Retinal pigment epithelial cell (primary cell): Measurements from ENCODE around the gene RAB3IL1.
A peak's percentile ranks its signal among the peaks of the same experiment; 100 is the strongest.

Experiments
- DNase-seq: peaks from one replicate; pipeline ENCODE4 v3.0.0-alpha.2; 2010; ENCODE audit warnings: low read depth
- H3K4me3 ChIP-seq: 2 replicates; pipeline ENCODE4 v1.5.1; 2011; ENCODE audit warnings: mild to moderate bottlenecking, low read length, control low read depth, moderate library complexity
- TF ChIP-seq, protein P1 (sequence below): conservative IDR thresholded peaks from 2 replicates; pipeline ENCODE4 v1.5.1; 2011; ENCODE audit warnings: low read depth, low read length, control low read depth, inconsistent platforms

Gene RAB3IL1

DNA sequence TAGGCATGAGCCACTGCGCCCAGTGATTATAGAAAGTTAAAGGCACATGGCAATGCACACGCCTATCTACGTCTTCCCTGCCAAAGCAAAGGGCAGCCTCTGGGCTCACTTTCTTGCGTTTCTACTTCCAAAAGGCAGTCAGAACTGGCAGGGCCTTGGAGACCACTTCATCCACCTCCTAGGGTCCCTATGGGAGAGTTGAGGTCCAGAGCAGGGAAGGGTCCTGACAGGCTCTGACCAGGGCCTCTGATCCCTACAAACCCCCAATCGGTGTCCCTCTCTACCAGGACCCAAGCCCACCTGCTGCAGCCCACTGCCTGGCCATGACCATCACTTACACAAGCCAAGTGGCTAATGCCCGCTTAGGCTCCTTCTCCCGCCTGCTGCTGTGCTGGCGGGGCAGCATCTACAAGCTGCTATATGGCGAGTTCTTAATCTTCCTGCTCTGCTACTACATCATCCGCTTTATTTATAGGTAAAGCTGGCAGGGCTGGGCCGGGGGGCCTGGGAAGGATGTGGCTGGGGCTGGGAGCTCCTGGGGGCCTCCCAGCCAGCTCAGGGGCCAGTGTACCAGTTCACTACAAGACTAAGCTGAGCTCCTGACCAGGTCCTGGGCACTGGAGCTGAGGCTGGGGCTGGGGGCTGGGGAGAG, 34.2 kb upstream of the RAB3IL1 start:
- TF ChIP-seq, protein P1, sequence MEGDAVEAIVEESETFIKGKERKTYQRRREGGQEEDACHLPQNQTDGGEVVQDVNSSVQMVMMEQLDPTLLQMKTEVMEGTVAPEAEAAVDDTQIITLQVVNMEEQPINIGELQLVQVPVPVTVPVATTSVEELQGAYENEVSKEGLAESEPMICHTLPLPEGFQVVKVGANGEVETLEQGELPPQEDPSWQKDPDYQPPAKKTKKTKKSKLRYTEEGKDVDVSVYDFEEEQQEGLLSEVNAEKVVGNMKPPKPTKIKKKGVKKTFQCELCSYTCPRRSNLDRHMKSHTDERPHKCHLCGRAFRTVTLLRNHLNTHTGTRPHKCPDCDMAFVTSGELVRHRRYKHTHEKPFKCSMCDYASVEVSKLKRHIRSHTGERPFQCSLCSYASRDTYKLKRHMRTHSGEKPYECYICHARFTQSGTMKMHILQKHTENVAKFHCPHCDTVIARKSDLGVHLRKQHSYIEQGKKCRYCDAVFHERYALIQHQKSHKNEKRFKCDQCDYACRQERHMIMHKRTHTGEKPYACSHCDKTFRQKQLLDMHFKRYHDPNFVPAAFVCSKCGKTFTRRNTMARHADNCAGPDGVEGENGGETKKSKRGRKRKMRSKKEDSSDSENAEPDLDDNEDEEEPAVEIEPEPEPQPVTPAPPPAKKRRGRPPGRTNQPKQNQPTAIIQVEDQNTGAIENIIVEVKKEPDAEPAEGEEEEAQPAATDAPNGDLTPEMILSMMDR = no peak
- no peak for DNase-seq
- H3K4me3 ChIP-seq = no peak overlapping the region

DNA sequence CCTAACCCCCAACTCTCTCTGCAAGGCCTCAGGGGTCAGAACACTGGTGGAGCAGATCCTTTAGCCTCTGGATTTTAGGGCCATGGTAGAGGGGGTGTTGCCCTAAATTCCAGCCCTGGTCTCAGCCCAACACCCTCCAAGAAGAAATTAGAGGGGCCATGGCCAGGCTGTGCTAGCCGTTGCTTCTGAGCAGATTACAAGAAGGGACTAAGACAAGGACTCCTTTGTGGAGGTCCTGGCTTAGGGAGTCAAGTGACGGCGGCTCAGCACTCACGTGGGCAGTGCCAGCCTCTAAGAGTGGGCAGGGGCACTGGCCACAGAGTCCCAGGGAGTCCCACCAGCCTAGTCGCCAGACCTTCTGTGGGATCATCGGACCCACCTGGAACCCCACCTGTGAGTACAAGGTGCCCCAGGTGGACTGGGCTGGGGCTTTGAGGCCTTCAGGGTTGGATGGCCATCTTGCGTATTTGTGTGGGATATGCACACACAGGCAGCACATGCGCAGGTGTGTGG, 32.7 kb upstream of the RAB3IL1 start, which contains the start of gene BEST1:
TSS of gene BEST1 (plus strand) at position 317 of the 513 bp plus-strand sequence. CDS start 1,456 bp downstream, outside the sequence.
- TF ChIP-seq, protein P1 = no peak
- DNase-seq = no peak
- H3K4me3 ChIP-seq = peak within 1 kb of the TSS; percentile 17

DNA sequence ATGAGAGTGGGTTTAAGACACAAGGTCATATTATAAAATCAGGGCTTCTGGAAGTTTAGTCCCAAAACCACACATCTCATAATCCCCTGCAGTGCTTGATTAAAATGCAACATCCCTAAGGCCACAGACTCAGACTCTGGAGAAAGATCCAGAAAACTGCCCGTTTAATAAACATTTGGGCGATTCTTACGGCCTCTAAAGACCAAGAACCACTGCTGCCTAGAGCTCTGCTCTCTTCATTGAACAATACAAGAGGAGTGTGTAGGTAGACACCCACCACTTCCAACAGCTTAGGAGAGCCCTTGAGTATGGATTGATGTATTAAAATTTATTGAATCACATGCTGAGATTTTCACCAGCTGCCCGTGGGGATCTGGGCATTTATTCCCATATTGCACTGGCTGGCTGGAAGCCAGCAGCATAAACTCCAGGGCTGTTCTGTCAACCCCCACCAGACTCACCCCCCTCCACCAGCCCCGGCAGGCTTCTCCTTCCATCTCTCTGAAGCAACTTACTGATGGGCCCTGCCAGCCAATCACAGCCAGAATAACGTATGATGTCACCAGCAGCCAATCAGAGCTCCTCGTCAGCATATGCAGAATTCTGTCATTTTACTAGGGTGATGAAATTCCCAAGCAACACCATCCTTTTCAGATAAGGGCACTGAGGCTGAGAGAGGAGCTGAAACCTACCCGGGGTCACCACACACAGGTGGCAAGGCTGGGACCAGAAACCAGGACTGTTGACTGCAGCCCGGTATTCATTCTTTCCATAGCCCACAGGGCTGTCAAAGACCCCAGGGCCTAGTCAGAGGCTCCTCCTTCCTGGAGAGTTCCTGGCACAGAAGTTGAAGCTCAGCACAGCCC, 32.0 kb upstream of the RAB3IL1 start:
- TF ChIP-seq, protein P1 = no peak
- peak overlapping the region; percentile 14 for H3K4me3 ChIP-seq
- DNase-seq = peak; percentile 82

DNA sequence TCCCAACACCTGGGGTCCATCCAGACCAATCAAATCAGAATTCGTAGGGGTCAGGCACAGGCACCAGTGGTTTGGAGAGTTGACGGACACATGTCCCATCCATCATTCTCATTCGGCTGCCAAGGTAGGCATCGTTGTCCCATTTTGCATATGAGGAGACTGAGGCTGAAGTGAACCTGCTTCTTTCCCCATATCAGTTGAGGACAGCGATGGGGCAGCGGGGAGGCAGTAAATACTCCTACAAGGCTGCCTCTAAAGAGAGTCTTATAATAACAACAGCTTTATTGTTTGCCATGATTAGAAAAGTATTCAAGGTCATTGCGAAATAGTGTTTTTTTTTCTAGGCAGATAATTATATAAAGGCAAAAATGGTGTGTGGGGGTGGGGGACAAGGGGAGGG, 31.1 kb upstream of the RAB3IL1 start:
- TF ChIP-seq, protein P1 = no peak
- no peak for DNase-seq
- H3K4me3 ChIP-seq = no peak overlapping the region

DNA sequence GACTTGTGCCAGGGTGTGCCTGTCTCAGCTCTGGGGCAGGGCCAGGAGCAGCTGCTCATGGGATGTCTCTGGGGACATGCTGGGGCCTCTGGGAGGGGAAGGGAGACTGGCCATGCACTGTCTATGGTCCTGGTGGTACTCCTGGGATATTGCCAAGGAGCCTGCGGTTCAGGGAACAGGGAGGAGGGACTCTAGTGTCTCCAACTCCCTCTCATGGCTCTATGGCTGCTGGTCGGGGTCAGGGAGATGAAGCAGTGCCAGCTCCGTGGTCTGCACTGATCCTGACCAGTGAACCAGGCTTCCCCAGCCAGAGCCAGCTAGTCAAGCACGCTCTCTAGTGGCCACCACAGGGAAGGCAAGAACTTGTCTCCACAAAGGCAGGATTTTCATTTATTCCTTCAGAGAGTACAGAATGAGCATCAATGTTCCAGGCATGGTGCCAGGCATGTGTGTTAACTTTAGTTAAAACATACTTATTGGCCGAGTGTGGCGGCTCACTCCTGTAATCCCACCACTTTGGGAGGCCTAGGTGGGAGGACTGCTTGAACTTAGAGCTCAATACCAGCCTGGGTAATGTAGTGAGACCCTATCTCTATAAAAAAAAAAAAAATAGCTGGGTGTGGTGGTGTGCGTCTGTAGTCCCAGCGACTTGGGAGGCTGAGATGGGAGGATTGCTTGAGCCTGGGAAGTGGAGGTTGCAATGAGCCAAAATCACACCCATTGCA, 30.3 kb upstream of the RAB3IL1 start:
- H3K4me3 ChIP-seq = no peak overlapping the region
- TF ChIP-seq, protein P1 = peak; percentile 99
- DNase-seq = peak; percentile 68

DNA sequence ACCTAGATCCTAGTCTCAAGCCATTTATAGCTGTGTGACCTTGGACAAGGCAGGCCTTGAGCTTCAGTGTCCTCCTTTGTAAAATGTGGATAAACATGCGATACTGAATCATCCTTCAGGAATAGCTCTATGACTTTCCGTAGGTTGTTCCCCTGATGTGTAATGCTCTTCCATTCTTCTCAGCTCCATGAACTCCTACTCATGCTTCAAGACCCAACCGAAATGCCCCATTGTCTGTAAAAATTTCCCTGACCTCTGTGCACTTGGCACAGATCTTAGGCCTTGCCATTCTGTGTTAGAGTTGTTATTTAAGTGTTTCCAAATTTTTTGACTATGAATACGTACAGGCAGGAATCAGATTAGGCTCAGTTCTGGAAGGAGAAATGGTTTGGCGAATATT, 29.5 kb upstream of the RAB3IL1 start:
- TF ChIP-seq, protein P1 = no peak
- no peak overlapping the region for H3K4me3 ChIP-seq
- no peak for DNase-seq
